H9 (cell line): ENCODE data around the gene PRR30. TPM values are rescaled to one million over a fixed set of nuclear protein-coding genes. Genes with fewer than 3 reads are reported as not detected.
"Not testable (repeated sequence)": the region's sequence is repeated elsewhere in the genome, so short reads cannot be mapped to it uniquely, and the experiment has no call there.

Experiments
- DNase-seq: peaks from one replicate; pipeline ENCODE4 v3.0.0-alpha.2; 2017
- H2AFZ ChIP-seq: one replicate; pipeline ENCODE4 v1.6.1; 2013; ENCODE audit warnings: mild to moderate bottlenecking, low read length, control low read depth, moderate library complexity
- H2AK5ac ChIP-seq: 2 replicates; pipeline ENCODE4 v1.6.1; 2013; ENCODE audit warnings: low read length, control low read depth, mixed read lengths; ENCODE audit not compliant: insufficient read length
- H2BK120ac ChIP-seq: one replicate; pipeline ENCODE4 v1.6.1; 2013; ENCODE audit warnings: low read depth, mild to moderate bottlenecking, low read length, control low read depth, inconsistent platforms; ENCODE audit not compliant: poor library complexity, severe bottlenecking
- H2BK12ac ChIP-seq: 2 replicates; pipeline ENCODE4 v1.6.1; 2013; ENCODE audit warnings: low read length, control low read depth, mixed read lengths, low read depth; ENCODE audit not compliant: insufficient read length
- H2BK15ac ChIP-seq: 2 replicates; pipeline ENCODE4 v1.6.1; 2013; ENCODE audit warnings: low read depth, low read length, control low read depth
- H2BK20ac ChIP-seq: one replicate; pipeline ENCODE4 v1.6.1; 2013; ENCODE audit warnings: low read depth, mild to moderate bottlenecking, low read length, control low read depth, inconsistent platforms; ENCODE audit not compliant: poor library complexity, severe bottlenecking
- H2BK5ac ChIP-seq: 2 replicates; pipeline ENCODE4 v1.6.1; 2013; ENCODE audit warnings: low read length, control low read depth, mixed read lengths; ENCODE audit not compliant: insufficient read length
- H3K14ac ChIP-seq: 2 replicates; pipeline ENCODE4 v1.6.1; 2013; ENCODE audit warnings: low read length, control low read depth; ENCODE audit not compliant: insufficient read depth
- H3K18ac ChIP-seq: 2 replicates; pipeline ENCODE4 v1.6.1; 2013; ENCODE audit warnings: low read depth, mild to moderate bottlenecking, mixed read lengths, low read length, control low read depth; ENCODE audit not compliant: insufficient read length
- H3K23ac ChIP-seq: 2 replicates; pipeline ENCODE4 v1.6.1; 2013; ENCODE audit warnings: low read length, control low read depth, mixed read lengths, low read depth; ENCODE audit not compliant: insufficient read length
- H3K23me2 ChIP-seq: 2 replicates; pipeline ENCODE4 v1.6.1; 2013; ENCODE audit warnings: low read depth, mild to moderate bottlenecking, mixed read lengths, low read length, control low read depth; ENCODE audit not compliant: insufficient read length, poor library complexity, severe bottlenecking
- H3K27ac ChIP-seq: 2 replicates; pipeline ENCODE4 v1.5.1; 2013; ENCODE audit warnings: low read length, control low read depth, mixed read lengths, low read depth; ENCODE audit not compliant: insufficient read length
- H3K27me3 ChIP-seq: 2 replicates; pipeline ENCODE4 v1.6.1; 2013; ENCODE audit warnings: low read length, control low read depth, inconsistent platforms; ENCODE audit not compliant: insufficient read depth
- H3K4ac ChIP-seq: 2 replicates; pipeline ENCODE4 v1.6.1; 2013; ENCODE audit warnings: low read depth, mild to moderate bottlenecking, control low read depth, inconsistent platforms, low read length, moderate library complexity
- H3K4me1 ChIP-seq: 2 replicates; pipeline ENCODE4 v1.6.1; 2013; ENCODE audit warnings: low read length, control low read depth, inconsistent platforms; ENCODE audit not compliant: insufficient read depth
- H3K4me2 ChIP-seq: 2 replicates; pipeline ENCODE4 v1.6.1; 2013; ENCODE audit warnings: low read length, control low read depth, mixed read lengths; ENCODE audit not compliant: insufficient read length, insufficient read depth
- H3K56ac ChIP-seq: 2 replicates; pipeline ENCODE4 v1.6.1; 2013; ENCODE audit warnings: low read depth, mild to moderate bottlenecking, mixed read lengths, low read length, control low read depth; ENCODE audit not compliant: insufficient read length
- H3K79me1 ChIP-seq: 2 replicates; pipeline ENCODE4 v1.6.1; 2013; ENCODE audit warnings: low read depth, mild to moderate bottlenecking, moderate library complexity, low read length, control low read depth, inconsistent platforms; ENCODE audit not compliant: insufficient read depth, poor library complexity, severe bottlenecking
- H3K79me2 ChIP-seq: 2 replicates; pipeline ENCODE4 v1.6.1; 2013; ENCODE audit warnings: low read length, control low read depth, inconsistent platforms; ENCODE audit not compliant: insufficient read depth
- H3K9ac ChIP-seq: 2 replicates; pipeline ENCODE4 v1.6.1; 2013; ENCODE audit warnings: low read length, control low read depth, mixed read lengths; ENCODE audit not compliant: insufficient read length; ENCODE audit errors: extremely low read depth
- H3K9me3 ChIP-seq: one replicate; pipeline ENCODE4 v1.6.1; 2013; ENCODE audit warnings: low read depth, low read length, inconsistent platforms; ENCODE audit not compliant: control insufficient read depth
- H3T11ph ChIP-seq: one replicate; pipeline ENCODE4 v1.6.1; 2013; ENCODE audit warnings: mild to moderate bottlenecking, low read length, control low read depth, inconsistent platforms
- H4K20me1 ChIP-seq: one replicate; pipeline ENCODE4 v1.6.1; 2013; ENCODE audit not compliant: control insufficient read depth, insufficient read length, insufficient read depth
- H4K5ac ChIP-seq: 2 replicates; pipeline ENCODE4 v1.6.1; 2013; ENCODE audit warnings: low read depth, mild to moderate bottlenecking, mixed read lengths, low read length, control low read depth; ENCODE audit not compliant: insufficient read length
- H4K8ac ChIP-seq: replicated peaks from 2 replicates; pipeline ENCODE4 v1.6.1; 2013; ENCODE audit warnings: low read length, control low read depth, mixed read lengths, low read depth; ENCODE audit not compliant: insufficient read length
- H4K91ac ChIP-seq: 2 replicates; pipeline ENCODE4 v1.6.1; 2013; ENCODE audit warnings: low read depth, mild to moderate bottlenecking, moderate library complexity, mixed read lengths, low read length, control low read depth; ENCODE audit not compliant: insufficient read length
- H3K27ac Mint-ChIP-seq, 3 experiments: 2 replicates in 2 of 3; 3 replicates in 1 of 3; pipeline ENCODE4 v1.8.0; 2020 to 2021; ENCODE audit warnings: mixed read lengths in 3 of 3, mild to moderate bottlenecking in 1 of 3, moderate library complexity in 1 of 3
- H3K27me3 Mint-ChIP-seq: 2 replicates; pipeline ENCODE4 v1.8.0; 2021; ENCODE audit warnings: low read depth, mild to moderate bottlenecking, moderate library complexity, mixed read lengths
- H3K36me3 Mint-ChIP-seq, 3 experiments: 2 replicates in 2 of 3; 3 replicates in 1 of 3; pipeline ENCODE4 v1.8.0; 2020 to 2021; ENCODE audit warnings: low read depth in 3 of 3, mixed read lengths in 3 of 3; ENCODE audit not compliant: insufficient read depth in 1 of 3
- H3K4me1 Mint-ChIP-seq, 2 experiments: 2 replicates each; pipeline ENCODE4 v1.8.0; 2020; ENCODE audit warnings: mixed read lengths in 2 of 2
- H3K4me3 Mint-ChIP-seq, 2 experiments: 2 replicates in 1 of 2; 3 replicates in 1 of 2; pipeline ENCODE4 v1.8.0; 2020 to 2021; ENCODE audit warnings: mild to moderate bottlenecking in 2 of 2, mixed read lengths in 2 of 2, moderate library complexity in 1 of 2
- H3K9me3 Mint-ChIP-seq, 2 experiments: 2 replicates in 1 of 2; 3 replicates in 1 of 2; pipeline ENCODE4 v1.8.0; 2020; ENCODE audit warnings: mild to moderate bottlenecking in 2 of 2, mixed read lengths in 2 of 2, moderate library complexity in 1 of 2
- CTCF ChIP-seq: fragments of 200-600 bp; sonication (generic); conservative IDR thresholded peaks from 3 replicates; pipeline ENCODE4 v1.8.0; 2021; ENCODE audit warnings: antibody characterized with exemption, mild to moderate bottlenecking
- WGBS: extraction: QIAGEN DNeasy Blood & Tissue Kit; methylation state at CpG from one replicate; pipeline ENCODE4 v1.1.7; 2013; ENCODE audit warnings: missing lambda C conversion rate, low lambda C conversion rate, mixed read lengths; ENCODE audit not compliant: insufficient read length; ENCODE audit errors: extremely low coverage; 5-methylcytosine and 5-hydroxymethylcytosine counted together
- total RNA-seq: library from RNA; stranded (reverse); gene quantifications from 2 replicates; pipeline ENCODE4 v1.2.1, GENCODE V29; 2021

PRR30 gene
- total RNA-seq, 1 experiment from 2014 or later, result not detected

DNA sequence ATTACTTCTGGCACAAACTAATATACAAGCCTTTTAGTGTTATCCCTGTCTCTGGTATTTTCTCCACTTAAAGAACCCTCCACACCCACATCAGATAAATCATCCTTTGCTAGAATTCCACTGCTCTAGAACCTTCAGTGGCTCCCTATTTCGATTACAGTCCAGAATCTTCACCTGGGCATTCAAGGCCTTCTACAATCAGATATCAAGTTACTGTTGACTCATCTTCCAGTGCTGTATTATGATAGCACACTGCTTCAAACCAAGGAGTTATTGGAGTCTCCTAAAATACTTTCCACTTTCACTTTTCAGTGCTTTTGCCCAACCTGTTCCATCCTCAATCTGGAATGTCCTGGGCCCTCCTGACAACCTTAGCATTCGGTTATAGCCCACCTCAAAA, 23.7 kb downstream of the PRR30 start:
- Histone ChIP-seq H2BK15ac (no peak overlapping the region), H3K9ac (no peak overlapping the region), H3K79me1 (no peaks in the 10 kb centered on the region), H4K5ac (no peak overlapping the region), H2BK120ac (no peak overlapping the region), H3K23ac (no peak overlapping the region), H3K4me1 (peaks cover 2% of the 10 kb centered on the region), H2AFZ (no peak overlapping the region), H2BK5ac (no peak overlapping the region), H2BK12ac (no peak overlapping the region), H3K56ac (no peak overlapping the region), H4K91ac (no peak overlapping the region), H3K18ac (no peak overlapping the region), H3K27ac (no peak overlapping the region), H3K23me2 (peaks cover 8% of the 10 kb centered on the region), H2BK20ac (no peak overlapping the region), H4K8ac (no peak overlapping the region), H4K20me1 (no peaks in the 10 kb centered on the region), H3K27me3 (peaks cover 7% of the 10 kb centered on the region; the same call in 1 of the 2 replicates), H3K4ac (no peak overlapping the region), H3K14ac (no peak overlapping the region), H3K4me2 (no peak overlapping the region), H2AK5ac (no peak overlapping the region), H3T11ph (no peak overlapping the region), H3K79me2 (no peaks in the 10 kb centered on the region), H3K9me3 (no peaks in the 10 kb centered on the region)
- no peak overlapping the region for H3K27ac Mint-ChIP-seq
- no peaks in the 10 kb centered on the region; a peak in 3 of 7 replicates for H3K36me3 Mint-ChIP-seq
- no peak for DNase-seq
- TF ChIP-seq CTCF, result no peak
- H3K27me3 Mint-ChIP-seq, result peaks cover 37% of the 10 kb centered on the region
- H3K4me1 Mint-ChIP-seq, result peaks cover 8 to 16% of the 10 kb centered on the region in 2 experiments
- no peak overlapping the region for H3K4me3 Mint-ChIP-seq
- H3K9me3 Mint-ChIP-seq, result no peaks in the 10 kb centered on the region; a peak in 1 of 5 replicates
- WGBS, result no CpG with 5 or more reads among the region's 2 CpGs

DNA sequence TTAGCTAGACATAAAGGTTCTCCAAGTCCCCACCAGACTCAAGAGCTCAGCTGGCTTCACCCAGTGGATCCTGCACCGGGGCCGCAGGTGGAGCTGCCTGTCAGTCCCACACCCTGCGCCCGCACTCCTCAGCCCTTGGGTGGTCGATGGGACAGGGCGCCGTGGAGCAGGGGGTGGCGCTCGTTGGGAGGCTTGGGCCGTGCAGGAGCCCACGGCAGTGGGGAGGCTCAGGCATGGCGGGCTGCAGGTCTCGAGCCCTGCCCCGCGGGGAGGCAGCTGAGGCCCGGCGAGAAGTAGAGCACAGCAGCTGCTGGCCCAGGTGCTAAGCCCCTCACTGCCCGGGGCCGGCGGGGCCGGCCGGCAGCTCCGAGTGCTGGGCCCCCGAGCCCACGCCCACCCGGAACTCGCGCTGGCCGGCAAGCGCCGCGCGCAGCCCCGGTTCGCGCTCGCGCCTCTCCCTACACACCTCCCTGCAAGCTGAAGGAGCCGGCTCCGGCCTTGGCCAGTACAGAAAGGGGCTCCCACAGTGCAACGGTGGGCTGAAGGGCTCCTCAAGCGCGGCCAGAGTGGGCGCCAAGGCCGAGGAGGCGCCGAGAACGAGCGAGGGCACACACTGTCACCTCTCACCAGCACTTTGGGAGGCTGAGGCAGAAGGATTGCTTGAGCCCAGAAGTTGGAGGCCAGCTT, 27.7 kb downstream of the PRR30 start:
- no CpG with 5 or more reads among the region's 49 CpGs for WGBS
- not testable (repeated sequence) for H2BK12ac ChIP-seq, H3K4me1 ChIP-seq, H3K4me1 Mint-ChIP-seq, H3K23me2 ChIP-seq, H4K20me1 ChIP-seq, DNase-seq, H2BK5ac ChIP-seq, H3K14ac ChIP-seq, H3K23ac ChIP-seq, H3K27me3 Mint-ChIP-seq, H3K27ac ChIP-seq, H3K4me3 Mint-ChIP-seq, H3K56ac ChIP-seq, H4K8ac ChIP-seq, H3K18ac ChIP-seq, H3K9ac ChIP-seq, H2BK120ac ChIP-seq, H3K27me3 ChIP-seq, H4K5ac ChIP-seq, H3K79me1 ChIP-seq, H3K79me2 ChIP-seq, H2AFZ ChIP-seq, H2AK5ac ChIP-seq, H3K9me3 ChIP-seq, H2BK20ac ChIP-seq, H3K9me3 Mint-ChIP-seq, H3K4me2 ChIP-seq, H3T11ph ChIP-seq, H3K4ac ChIP-seq, H2BK15ac ChIP-seq, H3K27ac Mint-ChIP-seq, H4K91ac ChIP-seq, H3K36me3 Mint-ChIP-seq
